ENCODE results near the gene SQSTM1.
A peak's percentile ranks its signal among the peaks of the same experiment; 100 is the strongest.

Gene SQSTM1

DNA sequence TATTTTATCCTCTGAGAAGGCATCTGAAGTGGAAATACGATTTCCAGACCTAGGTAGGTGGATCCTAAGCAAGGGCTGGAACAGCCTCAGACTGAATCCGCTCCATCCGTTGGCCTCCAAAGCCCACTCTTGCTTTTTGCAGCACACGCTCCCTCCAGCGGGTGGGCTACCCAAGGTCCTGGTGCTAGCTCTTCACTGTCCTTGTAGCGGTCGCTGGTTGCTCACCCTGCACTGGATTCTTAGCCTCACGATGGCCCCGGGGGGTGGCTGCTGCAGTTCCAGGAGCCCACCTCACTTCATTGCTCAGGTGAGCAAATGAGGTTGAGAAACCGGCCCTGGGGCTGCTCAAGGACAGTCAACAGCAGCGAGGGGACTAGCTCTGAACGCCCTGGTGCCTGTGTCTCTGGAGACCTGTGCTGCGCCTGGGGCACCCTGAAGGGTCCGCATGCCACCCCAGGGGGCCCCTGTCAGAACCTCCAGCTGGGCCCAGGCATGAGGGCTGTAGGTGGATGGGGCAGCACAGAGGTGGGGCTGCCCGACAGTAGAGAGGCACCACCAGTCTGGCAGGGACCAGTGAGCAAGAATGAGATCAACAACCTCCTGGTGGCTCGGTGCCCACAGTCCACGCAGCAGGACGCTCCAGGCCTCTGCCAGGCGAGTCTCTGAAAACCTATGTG is 18.4 kb upstream of the SQSTM1 start:
- H3K27me3 ChIP-seq (ENCODE audit: insufficient read depth, low read length): peaks cover 10% of the 10 kb centered on the region; the same call in 1 of the 2 replicates
- no peak overlapping the region for H3K27ac ChIP-seq (ENCODE audit: low read length)
- peaks cover 17% of the 10 kb centered on the region for H3K4me1 ChIP-seq (ENCODE audit: insufficient read depth, low read length)
- peak overlapping the region; percentile 41; the same call in 1 of the 2 replicates for H3K9ac ChIP-seq (ENCODE audit: low read depth, low read length)
- H3K36me3 ChIP-seq (ENCODE audit: insufficient read depth, low read depth, low read length): peaks cover 31% of the 10 kb centered on the region
- H3K9me3 ChIP-seq (ENCODE audit: insufficient read depth, low read depth, low read length): no peaks in the 10 kb centered on the region
- H3K4me3 ChIP-seq (ENCODE audit: low read length): peak overlapping the region; percentile 30; the same call in 1 of the 2 replicates

GRCh38 chr5:179802950-179803562 is 17.6 kb upstream of the SQSTM1 start:
- H3K9me3 ChIP-seq (ENCODE audit: insufficient read depth, low read depth, low read length): no peaks in the 10 kb centered on the region
- peaks cover 17% of the 10 kb centered on the region for H3K4me1 ChIP-seq (ENCODE audit: insufficient read depth, low read length)
- no peak overlapping the region for H3K27ac ChIP-seq (ENCODE audit: low read length)
- H3K4me3 ChIP-seq (ENCODE audit: low read length): peak overlapping the region; percentile 30; the same call in 1 of the 2 replicates
- peaks cover 26% of the 10 kb centered on the region for H3K36me3 ChIP-seq (ENCODE audit: insufficient read depth, low read depth, low read length)
- peak overlapping the region; percentile 41; the same call in 1 of the 2 replicates for H3K9ac ChIP-seq (ENCODE audit: low read depth, low read length)
- peaks cover 10% of the 10 kb centered on the region; the same call in 1 of the 2 replicates for H3K27me3 ChIP-seq (ENCODE audit: insufficient read depth, low read length)

- Histone ChIP-seq H3K4me3 (ENCODE audit: low read length) (no peak overlapping the region), H3K27me3 (ENCODE audit: insufficient read depth, low read length) (peaks cover 10% of the 10 kb centered on the region; the same call in 1 of the 2 replicates), H3K27ac (ENCODE audit: low read length) (no peak overlapping the region), H3K36me3 (ENCODE audit: insufficient read depth, low read depth, low read length) (peaks cover 17% of the 10 kb centered on the region), H3K9me3 (ENCODE audit: insufficient read depth, low read depth, low read length) (no peaks in the 10 kb centered on the region), H3K4me1 (ENCODE audit: insufficient read depth, low read length) (peaks cover 17% of the 10 kb centered on the region), H3K9ac (ENCODE audit: low read depth, low read length) (no peak overlapping the region)
Observed at GRCh38 chr5:179803651-179804554, 16.8 kb upstream of the SQSTM1 start.

GRCh38 chr5:179804555-179804947 is 16.2 kb upstream of the SQSTM1 start:
- Histone ChIP-seq H3K9ac (ENCODE audit: low read depth, low read length) (no peak overlapping the region), H3K36me3 (ENCODE audit: insufficient read depth, low read depth, low read length) (peaks cover 11% of the 10 kb centered on the region), H3K9me3 (ENCODE audit: insufficient read depth, low read depth, low read length) (no peaks in the 10 kb centered on the region), H3K4me3 (ENCODE audit: low read length) (peak overlapping the region; percentile 65; the same call in 1 of the 2 replicates), H3K4me1 (ENCODE audit: insufficient read depth, low read length) (peaks cover 17% of the 10 kb centered on the region), H3K27ac (ENCODE audit: low read length) (no peak overlapping the region), H3K27me3 (ENCODE audit: insufficient read depth, low read length) (peaks cover 10% of the 10 kb centered on the region; the same call in 1 of the 2 replicates)

DNA sequence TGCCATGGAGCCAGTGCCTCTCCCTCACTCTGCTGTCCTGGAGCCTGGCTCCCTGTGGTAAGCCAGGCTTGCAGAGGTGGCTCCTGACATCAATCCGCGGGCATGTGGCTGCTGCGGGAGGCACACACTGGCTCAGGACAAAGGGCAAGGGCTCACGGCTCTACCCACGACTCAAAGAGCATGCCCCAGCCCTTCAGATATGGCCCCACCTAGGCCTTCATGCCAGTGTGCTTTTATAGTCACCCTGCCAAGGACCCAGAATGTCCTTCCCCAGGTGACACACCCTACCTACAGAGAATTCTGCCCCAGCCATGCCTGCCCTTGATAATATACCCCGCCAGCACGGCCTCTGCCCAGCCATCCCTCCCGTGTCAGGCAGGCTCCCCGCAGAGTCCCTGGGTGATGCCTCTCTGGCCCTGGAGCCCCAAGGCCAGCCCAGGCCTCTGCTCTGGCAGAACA is 15.6 kb upstream of the SQSTM1 start:
- peaks cover 6% of the 10 kb centered on the region; the same call in 1 of the 2 replicates for H3K36me3 ChIP-seq (ENCODE audit: insufficient read depth, low read depth, low read length)
- peaks cover 17% of the 10 kb centered on the region for H3K4me1 ChIP-seq (ENCODE audit: insufficient read depth, low read length)
- peak overlapping the region; percentile 53; the same call in 1 of the 2 replicates for H3K9ac ChIP-seq (ENCODE audit: low read depth, low read length)
- no peak overlapping the region for H3K27ac ChIP-seq (ENCODE audit: low read length)
- peaks cover 10% of the 10 kb centered on the region; the same call in 1 of the 2 replicates for H3K27me3 ChIP-seq (ENCODE audit: insufficient read depth, low read length)
- peak overlapping the region; percentile 65; the same call in 1 of the 2 replicates for H3K4me3 ChIP-seq (ENCODE audit: low read length)
- H3K9me3 ChIP-seq (ENCODE audit: insufficient read depth, low read depth, low read length): no peaks in the 10 kb centered on the region

DNA sequence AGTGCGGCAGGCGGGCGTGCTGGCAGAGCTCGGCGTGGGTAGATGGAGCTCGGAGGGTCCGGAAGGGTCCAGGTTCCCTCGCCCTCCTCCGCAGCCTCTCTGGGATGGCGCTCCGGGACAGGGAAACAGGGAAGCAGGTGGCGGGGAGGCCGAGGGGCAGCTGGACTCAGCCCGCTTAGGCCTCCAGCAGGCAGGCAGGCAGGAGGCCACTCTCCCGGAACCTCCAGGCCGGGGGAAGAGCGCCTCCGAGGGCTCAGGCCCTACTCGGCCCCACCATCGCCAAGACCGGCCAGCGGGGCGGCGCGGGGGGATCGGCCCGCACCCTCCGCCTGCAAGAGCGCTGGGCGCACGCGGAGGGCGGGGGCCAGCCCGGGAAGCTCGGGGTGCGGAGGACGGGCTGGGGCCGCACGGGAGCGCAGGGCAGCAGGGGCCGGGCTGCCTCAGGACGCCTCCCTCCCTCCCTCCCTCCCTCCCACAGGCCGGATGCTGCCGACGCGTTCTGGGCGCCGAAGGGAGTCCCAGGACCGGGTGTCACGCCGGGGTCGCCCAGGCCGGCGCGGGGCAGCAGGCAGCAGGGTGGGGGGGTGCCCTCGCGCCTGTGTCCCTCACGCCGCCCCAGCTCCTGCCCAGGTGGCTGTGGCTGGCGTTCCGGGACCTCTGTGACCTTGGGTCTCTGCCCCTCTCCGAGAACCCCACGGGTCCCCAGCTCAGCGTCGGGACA is 15.0 kb upstream of the SQSTM1 start:
- no peaks in the 10 kb centered on the region for H3K9me3 ChIP-seq (ENCODE audit: insufficient read depth, low read depth, low read length)
- H3K9ac ChIP-seq (ENCODE audit: low read depth, low read length): peak overlapping the region; percentile 53; the same call in 1 of the 2 replicates
- H3K4me1 ChIP-seq (ENCODE audit: insufficient read depth, low read length): peaks cover 17% of the 10 kb centered on the region
- H3K27ac ChIP-seq (ENCODE audit: low read length): no peak overlapping the region
- H3K36me3 ChIP-seq (ENCODE audit: insufficient read depth, low read depth, low read length): 0 out of 2 replicates have a peak, but pooled peaks cover 6% of the 10 kb centered on the region
- peak overlapping the region; percentile 65; the same call in 1 of the 2 replicates for H3K4me3 ChIP-seq (ENCODE audit: low read length)
- H3K27me3 ChIP-seq (ENCODE audit: insufficient read depth, low read length): peaks cover 10% of the 10 kb centered on the region; the same call in 1 of the 2 replicates

- H3K4me1 ChIP-seq (ENCODE audit: insufficient read depth, low read length): peaks cover 17% of the 10 kb centered on the region
- peaks cover 10% of the 10 kb centered on the region; the same call in 1 of the 2 replicates for H3K27me3 ChIP-seq (ENCODE audit: insufficient read depth, low read length)
- no peak within 1 kb of the TSS for H3K27ac ChIP-seq (ENCODE audit: low read length)
- H3K4me3 ChIP-seq (ENCODE audit: low read length): peak within 1 kb of the TSS; percentile 65; the same call in 1 of the 2 replicates
- H3K36me3 ChIP-seq (ENCODE audit: insufficient read depth, low read depth, low read length): no peaks in the 10 kb centered on the region
- H3K9me3 ChIP-seq (ENCODE audit: insufficient read depth, low read depth, low read length): no peaks in the 10 kb centered on the region
- H3K9ac ChIP-seq (ENCODE audit: low read depth, low read length): peak within 1 kb of the TSS; percentile 53; the same call in 1 of the 2 replicates
Observed at GRCh38 chr5:179806250-179807048, 14.3 kb upstream of the SQSTM1 start, which contains the start of gene MGAT4B. Gene MGAT4B, minus strand, starts transcription at chr5:179806866. Its CDS starts 283 bp downstream, at chr5:179806583.

DNA sequence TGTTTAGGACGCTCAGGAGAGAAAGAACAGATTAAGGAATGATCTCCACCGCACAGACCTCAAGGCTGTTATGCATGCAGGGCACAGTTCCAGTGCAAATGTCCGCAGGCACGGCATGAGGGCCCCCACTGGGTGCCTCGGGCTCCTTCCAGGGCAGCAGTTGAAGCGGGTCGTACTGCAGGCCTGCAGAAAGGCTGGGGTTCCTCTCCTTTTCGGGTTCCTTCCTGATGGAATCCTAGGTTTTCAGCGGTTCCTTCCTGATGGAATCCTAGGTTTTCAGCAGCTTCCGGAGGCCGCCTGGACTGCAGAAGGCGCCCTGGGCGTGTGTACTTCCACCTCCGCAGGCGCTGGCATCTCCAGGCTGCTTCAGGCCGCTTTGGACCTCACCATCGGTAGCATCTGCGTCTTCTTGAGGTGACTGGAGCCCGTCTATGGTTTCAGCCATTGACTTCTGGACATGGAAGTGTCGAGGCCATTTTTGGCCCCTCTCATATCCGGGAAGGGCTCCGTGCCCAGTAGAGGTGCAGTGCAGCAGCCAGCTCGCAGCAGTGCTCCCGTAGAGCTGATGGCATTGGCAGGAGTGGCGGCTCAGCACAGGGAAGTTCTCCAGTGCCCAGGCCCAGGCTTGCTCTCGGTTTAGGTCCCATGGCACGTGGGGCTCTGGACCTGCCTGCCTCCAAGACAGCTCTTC is 8.4 kb upstream of the SQSTM1 start:
- no peaks in the 10 kb centered on the region for H3K9me3 ChIP-seq (ENCODE audit: insufficient read depth, low read depth, low read length)
- no peak overlapping the region for H3K27ac ChIP-seq (ENCODE audit: low read length)
- no peak overlapping the region for H3K9ac ChIP-seq (ENCODE audit: low read depth, low read length)
- peaks cover 6% of the 10 kb centered on the region for H3K4me1 ChIP-seq (ENCODE audit: insufficient read depth, low read length)
- H3K4me3 ChIP-seq (ENCODE audit: low read length): no peak overlapping the region
- H3K36me3 ChIP-seq (ENCODE audit: insufficient read depth, low read depth, low read length): peaks cover 14% of the 10 kb centered on the region; the same call in 1 of the 2 replicates
- H3K27me3 ChIP-seq (ENCODE audit: insufficient read depth, low read length): peaks cover 21% of the 10 kb centered on the region; the same call in 1 of the 2 replicates

- Histone ChIP-seq H3K4me3 (ENCODE audit: low read length) (no peak overlapping the region), H3K36me3 (ENCODE audit: insufficient read depth, low read depth, low read length) (peaks cover 14% of the 10 kb centered on the region; the same call in 1 of the 2 replicates), H3K27ac (ENCODE audit: low read length) (no peak overlapping the region), H3K4me1 (ENCODE audit: insufficient read depth, low read length) (peaks cover 6% of the 10 kb centered on the region), H3K27me3 (ENCODE audit: insufficient read depth, low read length) (peaks cover 28% of the 10 kb centered on the region; the same call in 1 of the 2 replicates), H3K9ac (ENCODE audit: low read depth, low read length) (no peak overlapping the region), H3K9me3 (ENCODE audit: insufficient read depth, low read depth, low read length) (no peaks in the 10 kb centered on the region)
Observed at GRCh38 chr5:179812997-179813607, 7.6 kb upstream of the SQSTM1 start.
